HepG2 (cell line): ENCODE results near the gene ANKS3. TPM values are rescaled to one million over a fixed set of nuclear protein-coding genes. Genes with fewer than 3 reads are reported as not detected.

Source experiments
- FOSL2 ChIP-seq: sonication (generic); formaldehyde crosslinking; IDR thresholded peaks from 2 replicates; pipeline ENCODE4 v1.4.0; 2020; ENCODE audit warnings: missing genetic modification reagents
- GABPB1 ChIP-seq: IDR thresholded peaks from 2 replicates; pipeline ENCODE4 v1.6.1; 2016; ENCODE audit warnings: mild to moderate bottlenecking, missing genetic modification reagents, moderate library complexity, missing compliant biosample characterization
- HIVEP1 ChIP-seq: sonication (generic); formaldehyde crosslinking; IDR thresholded peaks from 2 replicates; pipeline ENCODE4 v1.4.0; 2020; ENCODE audit warnings: mild to moderate bottlenecking, missing genetic modification reagents
- HOXA3 ChIP-seq: sonication (generic); formaldehyde crosslinking; IDR thresholded peaks from 2 replicates; pipeline ENCODE4 v1.5.0; 2020; ENCODE audit warnings: missing genetic modification reagents
- PAWR ChIP-seq: sonication (generic); formaldehyde crosslinking; IDR thresholded peaks from 2 replicates; pipeline ENCODE4 v1.4.0; 2020; ENCODE audit warnings: missing genetic modification reagents, mild to moderate bottlenecking, borderline replicate concordance
- PRPF4 ChIP-seq: fragments of 200-400 bp; formaldehyde crosslinking; IDR thresholded peaks from 2 replicates; pipeline ENCODE4 v1.6.1; 2016; ENCODE audit warnings: low read length, low read depth; ENCODE audit not compliant: poor library complexity, severe bottlenecking
- RBM39 ChIP-seq: fragments of 200-400 bp; formaldehyde crosslinking; IDR thresholded peaks from one replicate; pipeline ENCODE4 v1.6.1; 2018; ENCODE audit warnings: antibody characterized with exemption, mild to moderate bottlenecking, low read depth, low read length; ENCODE audit not compliant: poor library complexity, severe bottlenecking
- STAG1 ChIP-seq: sonication (generic); formaldehyde crosslinking; IDR thresholded peaks from 2 replicates; pipeline ENCODE4 v1.4.0; 2020; ENCODE audit warnings: missing genetic modification reagents
- THAP11 ChIP-seq: IDR thresholded peaks from 2 replicates; pipeline ENCODE4 v1.6.1; 2016; ENCODE audit warnings: missing biosample characterization, missing genetic modification reagents
- YY1 ChIP-seq: IDR thresholded peaks from 2 replicates; pipeline ENCODE4 v1.6.1; 2011; ENCODE audit warnings: low read length, low read depth, moderate library complexity, mild to moderate bottlenecking; ENCODE audit not compliant: insufficient read depth, insufficient replicate concordance
- ZBTB33 ChIP-seq: sonication (generic); formaldehyde crosslinking; IDR thresholded peaks from 2 replicates; pipeline ENCODE4 v1.4.0; 2020; ENCODE audit warnings: missing genetic modification reagents
- ZFP62 ChIP-seq: sonication (generic); formaldehyde crosslinking; IDR thresholded peaks from 2 replicates; pipeline ENCODE4 v1.4.0; 2020; ENCODE audit warnings: missing genetic modification reagents
- ZFY ChIP-seq: sonication (generic); formaldehyde crosslinking; IDR thresholded peaks from 2 replicates; pipeline ENCODE4 v1.4.0; 2020; ENCODE audit warnings: missing genetic modification reagents
- ZNF124 ChIP-seq: sonication (generic); formaldehyde crosslinking; IDR thresholded peaks from 2 replicates; pipeline ENCODE4 v1.4.0; 2020; ENCODE audit warnings: missing genetic modification reagents
- polyA plus RNA-seq, 8 experiments: library from polyadenylated mRNA; depleted of rRNA in 3 of 8; stranded (reverse) in 7 of 8; unstranded in 1 of 8; fragments of >200 nt; fragmentation: Illumina TruSeq in 4 of 8; extraction: Trizol in 4 of 8; gene quantifications; 2 replicates each; pipeline versions ENCODE4 v1.2.1 to v1.2.3, GENCODE V29; 2011 to 2016; ENCODE audit warnings: low read depth in 4 of 8, missing spikeins in 1 of 8, mixed read lengths in 1 of 8; ENCODE audit not compliant: insufficient read depth in 1 of 8
- total RNA-seq, 5 experiments: library from RNA; depleted of rRNA; stranded (reverse); fragments of >200 nt; fragmentation: Illumina TruSeq; extraction: Trizol; gene quantifications; 2 replicates each; pipeline ENCODE4 v1.2.3, GENCODE V29; 2016; ENCODE audit warnings: low read depth in 1 of 5
- TF ChIP-seq, protein P1 (sequence below): sonication (generic); formaldehyde crosslinking; IDR thresholded peaks from 2 replicates; pipeline ENCODE4 v1.8.1; 2022; ENCODE audit warnings: low read depth, mild to moderate bottlenecking, missing genetic modification reagents
- TF ChIP-seq, protein P2 (sequence below): sonication (generic); formaldehyde crosslinking; IDR thresholded peaks from 2 replicates; pipeline ENCODE4 v1.5.0; 2020; ENCODE audit warnings: mild to moderate bottlenecking, missing genetic modification reagents, moderate library complexity
- TF ChIP-seq, protein P3 (sequence below): sonication (generic); formaldehyde crosslinking; IDR thresholded peaks from 2 replicates; pipeline ENCODE4 v1.4.0; 2020; ENCODE audit warnings: missing genetic modification reagents, borderline replicate concordance
- TF ChIP-seq, protein P4 (sequence below): sonication (generic); formaldehyde crosslinking; IDR thresholded peaks from 2 replicates; pipeline ENCODE4 v1.4.0; 2020; ENCODE audit warnings: missing genetic modification reagents, borderline replicate concordance

Gene ANKS3
- total and polyA plus RNA-seq, 2 of the 13 experiments (the other 11 are each of a cell fraction or from before 2014, with no cell fraction given): 11.4 to 15.9 TPM

DNA sequence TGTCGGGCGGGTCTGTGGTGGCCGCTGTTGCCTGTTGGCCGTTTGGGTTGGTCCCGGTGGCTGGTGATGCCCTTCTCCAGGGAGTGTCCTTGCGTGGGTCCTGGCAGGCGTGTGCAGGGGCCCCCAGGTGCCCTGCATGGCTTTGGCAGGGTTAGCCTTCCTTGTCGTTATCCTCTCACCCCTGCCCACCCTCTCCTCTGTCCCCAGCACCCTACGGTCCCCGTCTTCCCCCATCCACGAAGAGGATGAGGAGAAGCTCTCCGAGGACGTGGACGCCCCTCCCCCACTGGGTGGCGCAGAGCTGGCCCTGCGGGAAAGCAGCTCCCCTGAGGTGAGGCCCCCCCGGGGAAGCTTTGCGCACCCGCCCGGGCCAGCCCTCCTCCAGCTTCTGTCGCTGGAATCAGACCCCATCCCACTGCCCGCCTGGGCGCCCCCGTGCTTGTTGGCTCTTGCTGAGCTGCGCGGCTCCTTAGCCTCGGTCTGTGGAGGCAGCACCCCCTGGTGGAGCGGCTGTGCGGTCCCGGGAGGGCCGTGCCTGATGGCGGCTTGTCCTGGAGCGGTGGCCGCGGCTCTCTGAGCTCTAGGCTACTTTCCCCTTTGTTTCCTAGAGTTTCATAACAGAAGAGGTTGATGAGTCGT is 51.3 kb downstream of the ANKS3 start (continued):
- TF ChIP-seq, protein P1, sequence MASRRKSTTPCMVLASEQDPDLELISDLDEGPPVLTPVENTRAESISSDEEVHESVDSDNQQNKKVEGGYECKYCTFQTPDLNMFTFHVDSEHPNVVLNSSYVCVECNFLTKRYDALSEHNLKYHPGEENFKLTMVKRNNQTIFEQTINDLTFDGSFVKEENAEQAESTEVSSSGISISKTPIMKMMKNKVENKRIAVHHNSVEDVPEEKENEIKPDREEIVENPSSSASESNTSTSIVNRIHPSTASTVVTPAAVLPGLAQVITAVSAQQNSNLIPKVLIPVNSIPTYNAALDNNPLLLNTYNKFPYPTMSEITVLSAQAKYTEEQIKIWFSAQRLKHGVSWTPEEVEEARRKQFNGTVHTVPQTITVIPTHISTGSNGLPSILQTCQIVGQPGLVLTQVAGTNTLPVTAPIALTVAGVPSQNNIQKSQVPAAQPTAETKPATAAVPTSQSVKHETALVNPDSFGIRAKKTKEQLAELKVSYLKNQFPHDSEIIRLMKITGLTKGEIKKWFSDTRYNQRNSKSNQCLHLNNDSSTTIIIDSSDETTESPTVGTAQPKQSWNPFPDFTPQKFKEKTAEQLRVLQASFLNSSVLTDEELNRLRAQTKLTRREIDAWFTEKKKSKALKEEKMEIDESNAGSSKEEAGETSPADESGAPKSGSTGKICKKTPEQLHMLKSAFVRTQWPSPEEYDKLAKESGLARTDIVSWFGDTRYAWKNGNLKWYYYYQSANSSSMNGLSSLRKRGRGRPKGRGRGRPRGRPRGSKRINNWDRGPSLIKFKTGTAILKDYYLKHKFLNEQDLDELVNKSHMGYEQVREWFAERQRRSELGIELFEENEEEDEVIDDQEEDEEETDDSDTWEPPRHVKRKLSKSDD (CRISPR knock-in tag): peak; percentile 88
- peak; percentile 23 for TF ChIP-seq RBM39
- peak; percentile 68 for TF ChIP-seq STAG1 (CRISPR knock-in tag)
- TF ChIP-seq, protein P2, sequence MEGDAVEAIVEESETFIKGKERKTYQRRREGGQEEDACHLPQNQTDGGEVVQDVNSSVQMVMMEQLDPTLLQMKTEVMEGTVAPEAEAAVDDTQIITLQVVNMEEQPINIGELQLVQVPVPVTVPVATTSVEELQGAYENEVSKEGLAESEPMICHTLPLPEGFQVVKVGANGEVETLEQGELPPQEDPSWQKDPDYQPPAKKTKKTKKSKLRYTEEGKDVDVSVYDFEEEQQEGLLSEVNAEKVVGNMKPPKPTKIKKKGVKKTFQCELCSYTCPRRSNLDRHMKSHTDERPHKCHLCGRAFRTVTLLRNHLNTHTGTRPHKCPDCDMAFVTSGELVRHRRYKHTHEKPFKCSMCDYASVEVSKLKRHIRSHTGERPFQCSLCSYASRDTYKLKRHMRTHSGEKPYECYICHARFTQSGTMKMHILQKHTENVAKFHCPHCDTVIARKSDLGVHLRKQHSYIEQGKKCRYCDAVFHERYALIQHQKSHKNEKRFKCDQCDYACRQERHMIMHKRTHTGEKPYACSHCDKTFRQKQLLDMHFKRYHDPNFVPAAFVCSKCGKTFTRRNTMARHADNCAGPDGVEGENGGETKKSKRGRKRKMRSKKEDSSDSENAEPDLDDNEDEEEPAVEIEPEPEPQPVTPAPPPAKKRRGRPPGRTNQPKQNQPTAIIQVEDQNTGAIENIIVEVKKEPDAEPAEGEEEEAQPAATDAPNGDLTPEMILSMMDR: peak; percentile 74
- peak; percentile 55; the same call in 1 of the 2 replicates for TF ChIP-seq GABPB1 (CRISPR knock-in tag)
- 0 out of 2 replicates have a peak, but pooled peaks have one; percentile 17 for TF ChIP-seq ZFY
- peak; percentile 100 for TF ChIP-seq ZBTB33
- TF ChIP-seq THAP11 (CRISPR knock-in tag): peak; percentile 46; the same call in 1 of the 2 replicates
- TF ChIP-seq HIVEP1 (CRISPR knock-in tag): peak; percentile 20; the same call in 1 of the 2 replicates
- peak; percentile 69; the same call in 1 of the 2 replicates for TF ChIP-seq FOSL2 (CRISPR knock-in tag)
- peak; percentile 80 for TF ChIP-seq PRPF4
- peak; percentile 31 for TF ChIP-seq YY1
- no peak for TF ChIP-seq ZNF124
- TF ChIP-seq, protein P3, sequence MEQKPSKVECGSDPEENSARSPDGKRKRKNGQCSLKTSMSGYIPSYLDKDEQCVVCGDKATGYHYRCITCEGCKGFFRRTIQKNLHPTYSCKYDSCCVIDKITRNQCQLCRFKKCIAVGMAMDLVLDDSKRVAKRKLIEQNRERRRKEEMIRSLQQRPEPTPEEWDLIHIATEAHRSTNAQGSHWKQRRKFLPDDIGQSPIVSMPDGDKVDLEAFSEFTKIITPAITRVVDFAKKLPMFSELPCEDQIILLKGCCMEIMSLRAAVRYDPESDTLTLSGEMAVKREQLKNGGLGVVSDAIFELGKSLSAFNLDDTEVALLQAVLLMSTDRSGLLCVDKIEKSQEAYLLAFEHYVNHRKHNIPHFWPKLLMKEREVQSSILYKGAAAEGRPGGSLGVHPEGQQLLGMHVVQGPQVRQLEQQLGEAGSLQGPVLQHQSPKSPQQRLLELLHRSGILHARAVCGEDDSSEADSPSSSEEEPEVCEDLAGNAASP (CRISPR knock-in tag): 0 out of 2 replicates have a peak, but pooled peaks have one; percentile 12
- peak; percentile 89 for TF ChIP-seq HOXA3
- TF ChIP-seq, protein P4, sequence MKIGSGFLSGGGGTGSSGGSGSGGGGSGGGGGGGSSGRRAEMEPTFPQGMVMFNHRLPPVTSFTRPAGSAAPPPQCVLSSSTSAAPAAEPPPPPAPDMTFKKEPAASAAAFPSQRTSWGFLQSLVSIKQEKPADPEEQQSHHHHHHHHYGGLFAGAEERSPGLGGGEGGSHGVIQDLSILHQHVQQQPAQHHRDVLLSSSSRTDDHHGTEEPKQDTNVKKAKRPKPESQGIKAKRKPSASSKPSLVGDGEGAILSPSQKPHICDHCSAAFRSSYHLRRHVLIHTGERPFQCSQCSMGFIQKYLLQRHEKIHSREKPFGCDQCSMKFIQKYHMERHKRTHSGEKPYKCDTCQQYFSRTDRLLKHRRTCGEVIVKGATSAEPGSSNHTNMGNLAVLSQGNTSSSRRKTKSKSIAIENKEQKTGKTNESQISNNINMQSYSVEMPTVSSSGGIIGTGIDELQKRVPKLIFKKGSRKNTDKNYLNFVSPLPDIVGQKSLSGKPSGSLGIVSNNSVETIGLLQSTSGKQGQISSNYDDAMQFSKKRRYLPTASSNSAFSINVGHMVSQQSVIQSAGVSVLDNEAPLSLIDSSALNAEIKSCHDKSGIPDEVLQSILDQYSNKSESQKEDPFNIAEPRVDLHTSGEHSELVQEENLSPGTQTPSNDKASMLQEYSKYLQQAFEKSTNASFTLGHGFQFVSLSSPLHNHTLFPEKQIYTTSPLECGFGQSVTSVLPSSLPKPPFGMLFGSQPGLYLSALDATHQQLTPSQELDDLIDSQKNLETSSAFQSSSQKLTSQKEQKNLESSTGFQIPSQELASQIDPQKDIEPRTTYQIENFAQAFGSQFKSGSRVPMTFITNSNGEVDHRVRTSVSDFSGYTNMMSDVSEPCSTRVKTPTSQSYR (CRISPR knock-in tag): peak; percentile 34; the same call in 1 of the 2 replicates
- no peak for TF ChIP-seq ZFP62 (CRISPR knock-in tag)
- no peak for TF ChIP-seq PAWR (CRISPR knock-in tag)
